T-helper 1 cell treated with Interleukin-12 subunit alpha and Interleukin-12 subunit beta and Interleukin-4 antibody, amounts not matched to agents 30 ng/mL and 1 ng/mL, for 36 hours (primary cell): ENCODE data around the gene GRB10. TPM values are rescaled to one million over a fixed set of nuclear protein-coding genes. Genes with fewer than 3 reads are reported as not detected.

Experiments
- intact Hi-C: fragments of 100-400 bp; cut with micrococcal nuclease; formaldehyde crosslinking; loops from one replicate; pipeline ENCODE4 v1.15.1; 2024
- total RNA-seq: library from RNA; stranded (reverse); gene quantifications from 2 replicates; pipeline ENCODE4 v1.2.3, GENCODE V29; 2022

Gene GRB10
- total RNA-seq, 1 donor from 2014 or later = 7.6 TPM

DNA sequence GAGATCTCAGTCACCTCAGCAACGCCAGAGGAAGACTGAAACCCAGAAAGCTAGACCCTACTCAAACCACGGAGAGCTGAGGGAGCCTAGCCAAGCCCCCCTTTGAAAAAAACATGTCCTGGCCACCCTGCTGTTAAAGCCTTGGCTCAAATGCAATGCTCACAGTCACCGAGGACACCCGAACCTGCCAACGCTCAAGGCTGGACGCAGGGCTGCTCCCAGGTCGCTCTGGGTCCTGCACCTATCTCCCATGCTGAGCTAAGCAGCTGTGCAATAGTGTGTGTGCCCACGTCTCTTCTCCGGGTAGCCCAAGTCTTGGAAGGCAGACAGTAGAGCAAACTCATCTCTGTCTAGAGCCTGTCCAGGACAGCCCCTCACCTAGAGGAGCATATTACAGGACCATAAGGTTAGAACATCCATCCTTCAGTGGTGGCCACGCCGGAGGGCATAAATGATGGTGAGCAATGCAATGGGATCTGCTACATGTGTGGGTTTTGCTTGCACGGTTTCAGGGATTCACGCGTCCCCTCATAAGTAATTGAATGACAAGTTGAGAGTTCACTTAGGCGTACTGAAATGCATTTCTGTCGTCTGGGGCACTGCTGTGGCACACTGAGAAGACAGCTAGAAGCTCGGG, 123.2 kb downstream of the GRB10 start:
- intact Hi-C loops = no loop called here

DNA sequence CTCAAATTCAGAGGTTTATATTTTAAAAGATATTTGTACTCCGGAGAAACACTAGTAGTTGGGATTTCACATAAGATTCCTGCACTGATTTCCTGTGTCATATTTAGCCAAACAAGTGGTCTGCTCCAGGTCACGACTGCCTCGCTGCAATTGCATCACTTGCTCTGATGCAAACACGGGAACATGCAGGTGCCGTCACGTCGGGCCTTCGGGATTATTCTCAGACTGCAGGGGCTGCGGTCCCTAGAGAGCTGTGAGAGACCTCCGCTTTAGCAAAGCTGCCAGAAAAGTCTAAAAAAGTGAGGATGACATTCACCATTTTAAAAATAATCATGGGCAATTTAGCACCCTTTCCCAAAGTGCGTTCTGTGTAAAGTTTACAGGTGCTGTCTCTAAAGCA, 124.0 kb downstream of the GRB10 start:
- intact Hi-C loops = no loop called here

DNA sequence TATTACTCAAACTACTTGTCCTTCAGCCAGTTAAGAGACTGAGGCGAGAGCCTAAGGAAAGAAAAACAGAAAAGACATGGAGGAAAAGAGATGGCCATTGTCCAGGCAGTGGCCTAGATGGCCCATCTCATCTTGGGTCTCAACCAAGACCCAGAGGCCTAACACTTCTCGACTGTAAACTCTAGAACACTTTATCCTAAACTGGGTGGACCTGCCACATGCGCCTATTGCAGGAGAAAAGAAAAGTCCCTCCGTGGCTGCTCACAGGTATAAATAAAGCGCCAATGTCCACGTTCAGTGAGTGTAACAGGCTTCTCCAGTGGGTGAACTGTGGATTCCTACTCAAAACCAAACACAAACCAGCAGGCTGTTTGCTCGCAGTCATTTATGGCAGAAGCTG, 124.8 kb downstream of the GRB10 start:
- intact Hi-C loops = no loop called here

DNA sequence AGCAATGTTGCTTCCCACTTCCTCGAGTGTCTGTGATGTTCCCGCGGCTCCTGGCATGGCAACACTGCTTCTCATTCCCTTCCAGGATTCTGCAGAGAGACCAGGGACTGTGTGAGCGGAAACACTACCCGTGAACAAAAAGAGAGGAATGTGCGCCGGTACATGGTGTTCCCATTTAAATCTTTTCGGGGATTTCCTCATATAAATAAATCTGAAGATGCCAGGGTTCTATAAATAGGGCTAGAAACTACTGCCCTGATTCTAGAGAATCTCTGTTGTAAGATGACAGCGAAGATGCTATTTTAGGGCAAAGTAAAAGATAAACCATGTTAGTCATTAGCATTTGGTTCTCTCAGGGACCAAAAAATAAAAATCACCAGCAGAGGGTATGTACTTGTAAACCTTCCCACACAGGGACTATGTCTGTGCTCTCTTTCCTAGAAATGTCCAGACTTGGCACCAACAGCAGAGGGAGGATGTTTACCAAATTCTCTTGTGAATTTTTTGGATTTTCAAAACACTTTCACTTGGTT, 125.3 kb downstream of the GRB10 start:
- intact Hi-C loops = no loop called here

DNA sequence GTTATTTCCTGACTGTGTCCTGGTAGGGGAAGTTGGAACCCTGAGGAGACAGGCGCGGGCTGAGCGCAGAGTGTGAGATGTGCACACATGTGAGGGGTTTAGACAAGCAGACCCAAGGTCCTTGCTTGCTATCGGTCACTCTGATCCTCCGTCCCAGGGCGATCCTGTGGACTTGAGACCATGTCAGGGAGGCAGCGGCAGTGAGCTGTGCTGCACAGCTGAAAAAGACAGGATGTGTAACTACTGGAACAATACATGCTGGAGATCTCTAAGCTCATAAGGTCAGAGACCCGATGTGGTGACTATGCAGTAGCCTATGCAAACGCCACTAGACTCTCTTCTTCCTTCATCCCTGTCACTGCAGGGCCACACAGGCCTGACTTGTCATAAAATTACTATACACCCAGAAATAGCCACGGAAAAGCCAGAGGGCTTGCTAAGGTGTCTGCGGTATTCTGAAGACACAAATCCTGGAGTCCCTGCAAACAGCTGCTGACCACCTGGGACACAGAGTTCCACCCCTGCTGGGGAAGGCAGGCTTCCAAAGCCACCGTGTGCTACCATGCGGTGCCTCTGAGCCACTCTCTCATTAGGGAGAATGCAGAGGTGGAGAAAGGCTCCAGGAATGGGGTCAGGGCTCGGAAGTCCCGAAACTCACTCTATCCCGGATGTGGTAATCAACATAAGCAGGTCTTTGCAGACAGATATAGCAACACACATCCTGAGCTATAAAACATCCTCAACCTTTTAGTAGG, 126.4 kb downstream of the GRB10 start:
- intact Hi-C loops = no loop called here

DNA sequence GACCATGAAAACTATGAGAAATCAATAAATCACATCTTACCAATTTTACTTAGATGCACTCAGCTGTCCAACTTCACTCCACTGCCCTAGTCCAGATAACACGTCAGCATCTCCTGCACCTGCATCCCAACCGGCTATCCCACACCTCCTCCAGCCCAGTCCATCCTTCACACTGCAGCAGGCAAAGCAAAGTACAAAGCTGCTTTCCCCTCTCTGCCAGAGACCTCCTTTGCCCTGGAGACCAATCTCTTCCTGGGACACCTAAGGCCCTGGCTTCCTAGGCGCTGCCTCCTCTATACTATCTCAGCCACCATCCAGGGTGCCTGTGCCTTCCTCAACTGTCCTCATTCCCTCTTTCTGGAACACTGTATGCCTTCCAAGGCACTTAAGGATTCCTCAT, 127.2 kb downstream of the GRB10 start:
- intact Hi-C loops = no loop called here

DNA sequence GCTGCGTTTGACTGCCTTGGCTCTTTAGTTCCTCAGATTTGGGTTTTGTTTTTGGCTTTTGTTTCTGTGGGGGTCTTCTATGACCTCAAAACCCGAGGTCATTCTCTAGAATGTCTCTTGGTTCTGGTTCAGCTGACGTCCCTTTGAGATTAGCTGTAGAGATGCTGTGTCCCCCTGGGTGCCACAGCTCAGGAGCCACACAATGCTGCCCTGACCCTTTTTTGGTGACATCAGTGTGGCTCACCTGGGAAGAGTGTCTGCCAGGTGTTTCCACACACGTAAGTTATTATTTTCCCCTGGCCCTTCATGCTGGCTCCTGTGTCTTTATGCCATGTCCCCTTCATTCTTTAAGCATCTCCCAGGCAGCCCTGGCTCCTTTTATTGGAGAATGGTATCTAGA, 127.7 kb downstream of the GRB10 start:
- intact Hi-C loops = no loop called here

DNA sequence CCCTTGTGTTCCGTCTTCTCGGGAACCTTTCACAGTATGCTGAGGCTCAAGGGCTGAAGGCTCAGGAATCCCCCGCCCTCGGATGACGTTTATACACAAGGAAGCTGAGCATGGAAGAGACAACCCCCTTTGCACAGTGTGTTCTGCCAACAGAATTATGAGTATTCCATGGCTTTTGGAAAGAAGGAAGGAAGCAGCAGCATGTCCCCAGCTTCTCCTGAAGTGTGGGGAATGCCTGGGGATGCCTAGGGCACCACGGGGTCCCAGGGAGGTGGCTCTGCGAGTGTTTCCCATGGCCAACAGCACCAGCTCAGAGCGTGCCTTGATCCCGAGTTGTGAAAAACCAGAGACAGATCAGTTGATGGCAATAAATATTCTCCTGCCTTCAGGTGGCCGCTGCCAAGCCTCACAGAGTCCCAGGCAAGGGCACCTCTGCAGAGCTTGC, 128.7 kb downstream of the GRB10 start:
- intact Hi-C loops = no loop called here

DNA sequence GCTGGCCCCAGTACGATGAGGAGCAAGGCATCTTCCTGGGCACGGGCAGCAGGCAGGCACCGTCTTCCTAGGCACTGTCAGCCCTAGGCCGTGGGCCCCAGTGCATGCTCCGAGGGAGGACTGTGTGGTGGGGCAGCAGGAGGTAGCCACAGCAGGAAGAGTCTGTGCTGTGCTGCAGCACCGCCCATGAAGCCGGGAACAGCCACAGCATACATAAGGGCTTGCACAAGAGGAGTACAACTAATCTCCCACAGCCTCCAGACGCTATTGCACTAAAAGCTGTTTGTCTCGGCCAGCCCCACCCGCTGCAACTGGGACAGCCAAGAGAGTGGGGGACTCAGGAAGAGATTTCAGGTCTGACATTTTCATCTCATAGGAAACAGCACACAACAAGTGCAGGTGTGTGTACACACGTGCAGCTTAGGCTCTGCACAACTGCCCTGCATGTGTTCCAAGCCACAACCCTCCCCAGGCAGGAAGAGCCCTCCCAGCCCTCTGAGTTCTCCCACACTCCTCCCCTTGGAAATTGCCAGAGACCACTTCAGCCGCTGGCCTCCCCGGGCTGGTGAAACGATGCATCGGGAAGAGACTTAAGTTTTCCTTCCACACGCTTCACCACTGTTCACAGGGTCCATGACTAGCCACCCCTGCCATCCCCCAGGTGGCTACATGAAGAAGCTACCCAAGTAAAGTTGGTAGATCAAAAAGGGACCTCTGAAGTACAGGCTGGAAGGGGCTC, 129.4 kb downstream of the GRB10 start:
- intact Hi-C loops = no loop called here

DNA sequence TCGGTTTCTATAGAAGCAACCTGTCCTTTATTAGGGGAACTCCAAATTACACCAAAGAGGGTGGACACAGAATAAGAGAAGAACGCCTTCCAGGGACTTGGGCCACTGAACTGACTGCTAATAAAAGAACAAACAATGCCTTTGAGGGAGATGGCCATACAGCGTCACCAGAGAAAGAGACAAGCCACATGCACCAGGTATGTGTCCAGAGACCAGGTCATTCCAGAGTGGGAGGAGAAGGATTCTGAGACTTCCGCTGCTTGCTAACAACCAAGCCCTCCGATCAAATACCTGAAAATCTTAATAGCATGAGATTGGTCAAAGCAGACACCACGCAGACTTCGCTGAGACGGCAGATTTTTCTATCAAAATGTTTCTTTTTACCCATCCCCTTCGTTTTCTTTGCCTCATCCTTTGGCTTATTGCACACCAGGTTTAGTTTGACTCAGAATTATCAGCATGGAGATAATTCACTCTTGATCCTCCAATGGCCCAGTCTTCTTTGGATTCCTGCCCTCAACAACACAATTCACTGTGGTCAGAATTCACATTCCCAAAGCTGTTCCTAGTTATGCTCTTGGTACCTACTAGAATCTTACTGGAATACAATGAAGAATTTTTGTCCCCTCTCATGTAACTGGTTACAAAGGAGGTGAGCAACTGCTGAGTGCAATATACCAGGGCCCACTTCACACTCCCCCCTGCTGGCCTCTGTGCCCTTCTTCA, 130.1 kb downstream of the GRB10 start:
- intact Hi-C loops = no loop called here

DNA sequence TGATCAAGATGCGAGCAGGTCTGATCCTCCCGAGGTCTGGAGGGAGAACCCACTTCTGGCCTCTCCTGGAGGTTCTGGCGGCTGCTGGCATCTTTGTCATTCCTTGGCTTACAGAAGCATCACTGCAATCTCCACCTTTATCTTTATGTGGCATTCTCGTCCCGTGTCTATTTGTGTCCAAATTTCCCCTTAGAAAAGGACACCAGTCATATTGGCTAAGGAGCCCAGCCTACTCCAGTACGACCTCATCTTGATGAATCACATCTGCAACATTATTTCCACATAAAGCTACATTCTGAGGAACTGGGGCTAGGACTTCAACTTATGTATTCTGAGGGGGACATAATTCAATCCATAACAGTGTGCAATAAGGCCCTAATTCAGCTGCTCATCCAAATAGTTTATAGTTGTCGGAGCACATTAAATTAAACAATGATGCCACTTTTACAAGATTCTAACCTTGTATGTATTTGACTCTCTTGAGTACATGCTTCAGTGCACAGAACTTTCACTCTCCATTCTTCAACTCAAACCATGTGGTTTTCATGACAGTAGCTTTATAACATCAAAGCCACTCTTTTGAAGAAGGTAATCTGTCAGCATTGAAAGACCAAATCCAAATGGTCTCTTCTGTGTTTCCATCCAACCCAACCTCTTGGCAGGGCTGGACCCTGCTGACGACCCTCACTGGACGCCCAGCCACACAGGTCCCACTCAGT, 131.3 kb downstream of the GRB10 start:
- intact Hi-C loops = no loop called here

DNA sequence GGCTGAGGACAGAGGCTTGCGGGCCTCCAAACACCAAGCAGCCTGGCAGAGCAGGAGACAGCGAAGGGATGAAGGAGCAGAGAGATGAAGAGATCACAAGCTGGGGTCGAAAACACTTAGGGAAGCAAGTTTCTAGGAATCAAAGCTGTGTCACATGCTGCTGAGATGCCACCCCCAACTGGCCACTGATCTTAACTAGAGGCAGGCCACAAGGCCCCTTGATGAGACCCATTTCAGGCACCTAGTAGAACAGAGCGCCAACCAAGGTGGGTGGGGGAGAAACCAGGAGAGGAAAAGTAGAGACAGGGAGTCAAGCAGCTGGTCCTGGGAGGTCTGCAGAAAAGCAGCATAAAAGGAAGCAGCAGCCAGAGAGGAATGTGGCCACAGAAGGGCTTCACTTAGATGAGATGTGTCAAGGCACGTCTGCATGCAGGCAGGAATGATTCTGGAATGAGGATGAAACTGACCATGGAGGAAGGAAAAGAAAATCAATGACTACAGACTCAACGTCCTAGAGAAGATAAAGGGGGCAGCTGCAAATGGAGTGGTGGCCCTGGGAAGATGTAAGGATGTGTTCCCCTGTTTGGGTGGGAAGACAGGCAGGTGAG, 132.5 kb downstream of the GRB10 start:
- intact Hi-C loops = no loop called here

DNA sequence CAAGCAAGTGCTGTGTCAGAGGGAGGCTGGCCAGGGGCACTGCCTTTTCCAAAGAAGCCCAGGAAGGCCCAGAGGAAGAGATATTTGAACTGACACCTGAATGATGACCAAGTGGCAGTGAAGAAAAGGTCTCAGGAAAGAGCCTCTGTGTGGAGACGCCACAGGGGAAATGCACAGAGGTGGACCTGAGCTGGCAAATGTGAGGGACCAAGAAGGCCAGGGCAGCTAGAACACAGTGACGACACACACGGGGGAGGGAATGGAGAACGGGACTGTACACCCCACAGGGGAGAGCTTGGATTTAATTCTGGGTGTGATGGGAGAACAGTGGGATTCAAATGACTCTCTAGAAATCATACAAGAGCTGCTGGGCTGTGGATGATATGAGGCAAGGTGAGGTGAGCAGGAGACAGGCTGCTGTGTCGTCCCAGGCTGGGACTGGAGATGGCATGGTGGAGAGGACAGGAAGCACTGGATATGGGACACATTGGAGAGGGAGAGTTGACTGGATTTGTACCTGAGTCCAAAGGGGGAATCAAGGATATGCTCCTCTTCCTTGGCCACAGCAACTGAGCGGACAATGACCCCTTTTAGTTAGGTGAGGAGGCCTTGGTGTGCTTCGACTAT, 133.3 kb downstream of the GRB10 start:
- intact Hi-C loops = no loop called here

DNA sequence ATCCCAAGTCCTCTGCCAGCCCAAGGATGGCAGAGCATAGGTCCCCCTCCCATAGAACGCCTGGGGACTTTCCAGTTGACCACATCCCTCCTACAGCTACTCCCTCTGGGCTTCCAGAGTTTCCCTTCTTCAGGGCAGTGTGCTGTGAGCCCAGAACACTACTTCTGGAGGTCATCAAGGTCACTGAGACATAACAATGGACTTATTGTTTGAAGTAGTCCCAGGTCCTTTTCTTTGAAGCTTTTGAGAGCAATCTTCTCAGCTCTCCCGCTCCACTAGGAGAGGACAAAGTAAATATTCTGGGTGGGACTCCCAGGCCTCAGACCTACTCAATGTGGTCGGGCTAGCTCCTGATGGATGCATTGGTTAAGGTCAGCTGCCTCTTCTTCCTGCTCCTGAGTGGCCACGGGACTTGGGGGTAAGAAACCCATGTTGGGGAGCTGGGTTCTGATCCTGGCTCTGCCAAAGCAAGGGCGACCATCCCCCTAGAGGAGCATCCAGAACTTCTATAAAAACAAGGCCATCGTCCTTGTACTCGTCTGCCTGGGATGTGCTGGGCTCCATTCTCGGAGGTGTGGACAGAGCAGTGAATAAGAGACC, 134.0 kb downstream of the GRB10 start:
- intact Hi-C loops = no loop called here

DNA sequence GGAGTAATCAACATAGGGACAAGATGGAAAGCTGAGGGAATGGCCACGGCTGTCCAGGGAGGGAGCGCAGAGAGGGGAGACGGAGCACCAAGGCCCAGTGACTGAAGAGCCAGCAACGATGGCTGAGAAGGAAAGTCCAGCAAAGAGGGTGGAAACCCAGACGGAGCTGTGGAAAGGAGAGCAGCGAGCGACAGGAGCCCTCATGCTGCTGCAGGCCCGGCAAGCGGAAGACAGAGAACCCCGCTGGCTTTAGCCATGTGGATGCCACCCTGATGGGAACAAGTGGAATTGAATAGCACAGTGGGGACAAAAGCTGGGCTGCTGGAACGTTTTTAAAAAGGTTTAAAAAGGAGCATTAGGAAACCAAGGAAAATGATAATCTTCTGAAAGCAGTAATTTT, 134.6 kb downstream of the GRB10 start:
- intact Hi-C loops = no loop called here

DNA sequence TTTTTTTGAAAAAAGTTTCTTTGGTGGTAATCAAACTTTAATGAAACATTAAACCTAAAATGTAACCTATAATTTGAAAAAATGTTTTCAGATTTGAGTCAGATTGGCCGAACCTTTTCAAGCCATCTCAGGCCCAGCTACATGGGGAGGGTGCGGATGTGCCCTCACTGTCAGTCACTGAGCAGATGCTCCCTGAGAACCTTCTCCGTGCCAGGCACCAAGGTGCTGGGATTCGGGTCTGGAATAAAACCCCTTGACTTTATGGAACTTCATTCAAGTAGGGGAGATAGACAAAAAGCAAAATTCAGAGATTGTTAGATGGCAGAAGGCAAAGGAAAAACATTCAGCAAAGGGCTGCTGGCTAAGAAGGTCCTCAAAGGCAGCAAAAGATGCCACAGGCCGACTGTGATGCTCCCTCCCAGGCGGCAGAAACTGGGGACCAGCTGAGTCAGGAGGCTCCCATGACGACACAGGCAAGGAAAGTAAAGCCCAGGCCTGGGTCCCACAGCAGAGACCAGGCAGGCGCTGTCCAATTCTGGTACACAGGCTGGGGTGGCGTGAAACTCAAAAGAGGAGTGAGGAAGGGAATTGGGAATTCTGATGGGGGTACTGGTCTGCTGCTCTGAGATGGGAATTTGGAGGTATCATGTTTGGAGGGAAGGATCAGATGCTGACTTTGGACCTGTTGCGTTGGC, 135.3 kb downstream of the GRB10 start:
- intact Hi-C loops = no loop called here

DNA sequence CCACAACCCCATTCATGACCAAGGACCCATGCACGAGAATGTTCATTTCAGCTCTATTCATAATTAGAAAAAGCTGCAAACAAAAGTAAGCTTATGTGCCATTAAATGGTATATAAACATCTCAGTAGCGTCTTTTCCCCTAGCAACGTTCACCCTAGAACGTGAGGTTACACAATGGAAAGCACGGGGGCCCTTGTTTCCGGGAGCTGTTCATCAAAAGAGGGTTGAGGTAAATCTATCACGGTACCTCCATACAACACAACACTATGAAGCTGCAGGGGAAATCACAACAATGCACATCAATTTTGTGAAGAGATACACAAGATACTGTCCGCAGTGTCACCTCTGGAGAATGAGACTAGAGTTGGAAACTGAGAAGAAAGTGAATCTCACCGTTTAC, 136.6 kb downstream of the GRB10 start:
- intact Hi-C loops = no loop called here

DNA sequence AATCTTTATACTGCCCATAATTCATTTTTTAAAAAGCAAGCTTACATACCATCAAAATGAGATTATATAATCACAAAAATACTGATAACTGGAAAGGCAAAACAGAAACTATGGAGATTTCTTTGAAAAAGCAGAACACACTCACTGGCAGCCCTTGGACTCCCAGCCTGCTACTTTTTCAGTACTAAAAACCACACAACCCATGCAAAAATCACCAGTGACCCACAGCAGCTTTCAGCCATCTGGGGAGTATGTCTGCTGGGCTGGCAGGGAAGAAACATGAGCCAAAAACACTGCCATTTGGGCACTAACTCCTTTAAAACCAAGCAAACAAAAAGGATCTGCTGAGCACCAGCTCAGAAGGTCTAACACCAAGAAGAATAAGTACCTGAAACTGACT, 137.5 kb downstream of the GRB10 start:
- intact Hi-C loops = no loop called here

DNA sequence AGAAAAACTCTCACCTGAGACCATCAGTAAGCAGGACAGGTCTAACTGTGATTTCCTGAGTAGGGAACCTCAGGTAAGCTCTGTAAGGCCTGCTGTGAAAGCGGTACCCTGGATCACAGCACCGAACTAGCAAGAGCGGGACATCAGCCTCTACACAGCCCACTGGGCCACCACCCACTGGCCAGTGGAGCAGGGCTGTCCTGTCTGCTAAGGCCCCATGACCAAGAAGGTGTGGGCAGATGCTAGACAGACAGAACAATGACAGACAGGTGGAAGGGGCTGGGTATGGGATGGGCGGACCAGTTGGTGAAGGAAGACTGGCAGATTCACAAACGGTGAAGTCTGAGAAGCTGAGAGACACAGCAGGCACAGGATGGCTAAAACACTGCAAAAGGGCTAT, 138.1 kb downstream of the GRB10 start:
- intact Hi-C loops = no loop called here
